Fibroblast of lung (primary cell): ENCODE measurements around the gene RAB28. TPM values are rescaled to one million over a fixed set of nuclear protein-coding genes. Genes with fewer than 3 reads are reported as not detected.
A peak's percentile ranks its signal among the peaks of the same experiment; 100 is the strongest.

ENCODE experiments used
- DNase-seq, 2 donors: peaks; one replicate each; pipeline versions ENCODE4 v3.0.0 to v3.0.0-alpha.2; 2010; ENCODE audit warnings: low read depth in 2 of 2
- H2AFZ ChIP-seq: 2 replicates; pipeline ENCODE4 v1.5.1; 2012; ENCODE audit warnings: low read length, control low read depth, inconsistent platforms
- H3K27ac ChIP-seq: 2 replicates; pipeline ENCODE4 v1.5.1; 2011; ENCODE audit warnings: low read length, control low read depth; ENCODE audit not compliant: insufficient read depth
- H3K27me3 ChIP-seq: 2 replicates; pipeline ENCODE4 v1.5.1; 2011; ENCODE audit warnings: mild to moderate bottlenecking, low read length; ENCODE audit not compliant: control insufficient read depth, insufficient read depth
- H3K36me3 ChIP-seq: 2 replicates; pipeline ENCODE4 v1.5.1; 2011; ENCODE audit warnings: low read length; ENCODE audit not compliant: control insufficient read depth, insufficient read depth
- H3K4me1 ChIP-seq: 2 replicates; pipeline ENCODE4 v1.5.1; 2011; ENCODE audit warnings: low read length; ENCODE audit not compliant: control insufficient read depth, insufficient read depth; ENCODE audit errors: extremely low read depth
- H3K4me2 ChIP-seq: 2 replicates; pipeline ENCODE4 v1.5.1; 2011; ENCODE audit warnings: low read length, control low read depth; ENCODE audit not compliant: insufficient read depth; ENCODE audit errors: extremely low read depth
- H3K4me3 ChIP-seq, 4 experiments: fragments of 200-600 bp in 1 of 4; sonication (generic) in 1 of 4; replicated peaks in 1 of 4; 2 replicates each; pipeline ENCODE4 v1.5.1; 2011 to 2016; ENCODE audit warnings: low read length in 4 of 4, low read depth in 3 of 4, mild to moderate bottlenecking in 3 of 4, control low read depth in 2 of 4, inconsistent platforms in 1 of 4, mixed read lengths in 1 of 4; ENCODE audit not compliant: insufficient read depth in 1 of 4; ENCODE audit errors: control extremely low read depth in 1 of 4
- H3K79me2 ChIP-seq: 2 replicates; pipeline ENCODE4 v1.5.1; 2012; ENCODE audit warnings: mild to moderate bottlenecking, low read length, inconsistent platforms; ENCODE audit not compliant: control insufficient read depth, insufficient read depth
- H3K9ac ChIP-seq: 2 replicates; pipeline ENCODE4 v1.5.1; 2011; ENCODE audit warnings: mild to moderate bottlenecking, low read length, control low read depth; ENCODE audit not compliant: insufficient read depth
- H3K9me3 ChIP-seq: 2 replicates; pipeline ENCODE4 v1.5.1; 2012; ENCODE audit warnings: low read depth, low read length; ENCODE audit not compliant: control insufficient read depth, insufficient read depth
- H4K20me1 ChIP-seq: 2 replicates; pipeline ENCODE4 v1.5.1; 2011; ENCODE audit warnings: low read length; ENCODE audit not compliant: control insufficient read depth, insufficient read depth; ENCODE audit errors: extremely low read depth
- EZH2 ChIP-seq: IDR thresholded peaks from 2 replicates; pipeline ENCODE4 v1.5.1; 2012; ENCODE audit warnings: low read length, control low read depth, mild to moderate bottlenecking; ENCODE audit errors: missing control alignments
- polyA plus RNA-seq, 2 donors: library from polyadenylated mRNA; depleted of rRNA in 1 of 2; stranded (reverse) in 1 of 2; unstranded in 1 of 2; fragments of >200 nt; gene quantifications; 2 replicates each; pipeline ENCODE4 v1.2.1, GENCODE V29; 2011 to 2012; ENCODE audit warnings: missing spikeins in 1 of 2
- total RNA-seq: library from RNA; depleted of rRNA; stranded (reverse); fragments of >200 nt; gene quantifications from 2 replicates; pipeline ENCODE4 v1.2.1, GENCODE V29; 2014
- TF ChIP-seq, protein P1 (sequence below), 2 donors: IDR thresholded peaks in 1 of 2; conservative IDR thresholded peaks in 1 of 2; 1 replicate in 1 of 2; 2 replicates in 1 of 2; pipeline ENCODE4 v1.5.1; 2011 to 2012; ENCODE audit warnings: low read length in 2 of 2, control low read depth in 1 of 2, inconsistent platforms in 1 of 2, low read depth in 1 of 2, mild to moderate bottlenecking in 1 of 2

The RAB28 gene
- total and polyA plus RNA-seq, 2 donors (not counting 1 experiment from before 2014, with no cell fraction given) = 17.7 to 18.1 TPM

DNA sequence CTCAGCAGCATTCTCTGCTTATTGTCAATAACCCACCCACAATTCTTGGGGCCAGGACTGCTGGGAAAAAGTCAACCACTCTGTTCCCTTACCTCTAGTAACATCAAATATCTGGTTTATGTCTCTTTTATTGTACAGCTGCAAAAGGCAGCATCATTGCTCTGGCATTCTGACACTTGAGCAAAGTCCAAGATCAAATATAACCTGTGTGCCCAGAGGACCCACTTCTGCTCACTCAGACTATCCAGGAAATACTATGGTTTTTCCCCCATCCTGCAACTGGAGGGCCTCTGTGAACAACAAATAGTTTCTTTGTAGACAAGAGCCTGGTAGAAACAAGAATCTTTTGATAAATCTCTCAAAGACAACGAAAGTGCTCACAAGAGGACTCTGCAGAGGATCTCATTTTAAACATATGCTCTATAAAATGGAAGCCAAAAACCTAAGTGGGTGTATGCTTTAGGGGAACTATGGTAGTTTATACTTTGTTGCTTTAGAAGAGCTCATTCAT, 154.7 kb downstream of the RAB28 start:
- no peaks in the 10 kb centered on the region for H3K79me2 ChIP-seq
- no peak for DNase-seq
- no peaks in the 10 kb centered on the region for H4K20me1 ChIP-seq
- no peaks in the 10 kb centered on the region for H3K36me3 ChIP-seq
- H3K27me3 ChIP-seq = no peaks in the 10 kb centered on the region
- no peak overlapping the region for H3K4me3 ChIP-seq
- H2AFZ ChIP-seq = no peak overlapping the region
- no peak overlapping the region for H3K9ac ChIP-seq
- TF ChIP-seq, protein P1, sequence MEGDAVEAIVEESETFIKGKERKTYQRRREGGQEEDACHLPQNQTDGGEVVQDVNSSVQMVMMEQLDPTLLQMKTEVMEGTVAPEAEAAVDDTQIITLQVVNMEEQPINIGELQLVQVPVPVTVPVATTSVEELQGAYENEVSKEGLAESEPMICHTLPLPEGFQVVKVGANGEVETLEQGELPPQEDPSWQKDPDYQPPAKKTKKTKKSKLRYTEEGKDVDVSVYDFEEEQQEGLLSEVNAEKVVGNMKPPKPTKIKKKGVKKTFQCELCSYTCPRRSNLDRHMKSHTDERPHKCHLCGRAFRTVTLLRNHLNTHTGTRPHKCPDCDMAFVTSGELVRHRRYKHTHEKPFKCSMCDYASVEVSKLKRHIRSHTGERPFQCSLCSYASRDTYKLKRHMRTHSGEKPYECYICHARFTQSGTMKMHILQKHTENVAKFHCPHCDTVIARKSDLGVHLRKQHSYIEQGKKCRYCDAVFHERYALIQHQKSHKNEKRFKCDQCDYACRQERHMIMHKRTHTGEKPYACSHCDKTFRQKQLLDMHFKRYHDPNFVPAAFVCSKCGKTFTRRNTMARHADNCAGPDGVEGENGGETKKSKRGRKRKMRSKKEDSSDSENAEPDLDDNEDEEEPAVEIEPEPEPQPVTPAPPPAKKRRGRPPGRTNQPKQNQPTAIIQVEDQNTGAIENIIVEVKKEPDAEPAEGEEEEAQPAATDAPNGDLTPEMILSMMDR (conservative IDR thresholded peaks at IDR 0.05 in 1 of 2, IDR thresholded peaks at IDR 0.05 in 1 of 2; ENCODE audit: low read depth in 1 of 2, low read length in 2 of 2) = no peak
- no peak for TF ChIP-seq EZH2
- no peak overlapping the region for H3K4me2 ChIP-seq
- H3K9me3 ChIP-seq = no peaks in the 10 kb centered on the region
- H3K4me1 ChIP-seq = no peaks in the 10 kb centered on the region
- no peak overlapping the region for H3K27ac ChIP-seq

GRCh38 chr4:13328591-13328990, 155.5 kb downstream of the RAB28 start:
- TF ChIP-seq, protein P1 (conservative IDR thresholded peaks at IDR 0.05 in 1 of 2, IDR thresholded peaks at IDR 0.05 in 1 of 2; ENCODE audit: low read depth in 1 of 2, low read length in 2 of 2) = no peak
- no peak for TF ChIP-seq EZH2
- H2AFZ ChIP-seq = no peak overlapping the region
- DNase-seq = peak in 1 of 2 donors; percentile 61
- no peaks in the 10 kb centered on the region for H4K20me1 ChIP-seq
- no peak overlapping the region for H3K9ac ChIP-seq
- H3K27me3 ChIP-seq = no peaks in the 10 kb centered on the region
- no peak overlapping the region for H3K4me2 ChIP-seq
- H3K4me3 ChIP-seq = no peak overlapping the region
- no peaks in the 10 kb centered on the region for H3K79me2 ChIP-seq
- H3K9me3 ChIP-seq = no peaks in the 10 kb centered on the region
- no peaks in the 10 kb centered on the region for H3K4me1 ChIP-seq
- no peak overlapping the region for H3K27ac ChIP-seq
- H3K36me3 ChIP-seq = no peaks in the 10 kb centered on the region

- no peak for DNase-seq
- H3K27me3 ChIP-seq = no peaks in the 10 kb centered on the region
- no peak overlapping the region for H3K4me2 ChIP-seq
- H3K27ac ChIP-seq = no peak overlapping the region
- no peaks in the 10 kb centered on the region for H3K36me3 ChIP-seq
- H3K9ac ChIP-seq = no peak overlapping the region
- no peaks in the 10 kb centered on the region for H3K9me3 ChIP-seq
- no peak overlapping the region for H3K4me3 ChIP-seq
- no peaks in the 10 kb centered on the region for H3K79me2 ChIP-seq
- TF ChIP-seq, protein P1 (conservative IDR thresholded peaks at IDR 0.05 in 1 of 2, IDR thresholded peaks at IDR 0.05 in 1 of 2; ENCODE audit: low read depth in 1 of 2, low read length in 2 of 2) = no peak
- TF ChIP-seq EZH2 = no peak
- H2AFZ ChIP-seq = no peak overlapping the region
- no peaks in the 10 kb centered on the region for H4K20me1 ChIP-seq
- no peaks in the 10 kb centered on the region for H3K4me1 ChIP-seq
Measured at GRCh38 chr4:13327991-13328390, 156.1 kb downstream of the RAB28 start.
